A673 (cell line): ENCODE measurements around the gene HRH3.

Experiments
- EZH2 ChIP-seq: fragments of 200-600 bp; sonication (generic); IDR thresholded peaks from 2 replicates; pipeline ENCODE4 v1.6.1; 2017; ENCODE audit warnings: borderline replicate concordance, low read depth, mild to moderate bottlenecking, mixed read lengths, antibody characterized with exemption, low read length; ENCODE audit not compliant: poor library complexity, severe bottlenecking
- TF ChIP-seq, protein P1 (sequence below): fragments of 300-800, 200-600 bp; sonication (generic); conservative IDR thresholded peaks from 2 replicates; pipeline ENCODE4 v1.5.1; 2017; ENCODE audit warnings: low read depth, mild to moderate bottlenecking, antibody characterized with exemption, low read length, moderate library complexity, mixed read lengths

DNA sequence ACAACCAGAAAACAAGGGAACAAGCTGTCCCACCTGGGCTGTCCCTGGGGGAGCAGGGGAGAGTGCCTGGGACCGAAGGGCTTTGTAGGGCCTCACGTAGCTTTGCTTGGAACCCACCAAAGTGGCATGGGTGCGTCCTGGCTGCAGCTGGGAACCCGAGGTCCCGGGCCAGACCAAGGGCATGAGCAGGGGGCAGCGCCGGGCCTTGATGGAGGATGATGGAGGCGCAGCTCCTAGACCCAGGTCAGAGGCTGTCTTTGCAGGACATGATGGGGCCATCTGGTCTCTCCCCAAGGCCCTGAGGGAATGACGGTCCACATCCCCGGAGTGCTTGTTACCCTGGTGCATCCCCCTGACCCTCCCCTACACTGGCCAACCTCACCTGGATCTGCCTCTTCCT is 10.6 kb upstream of the HRH3 start:
- TF ChIP-seq, protein P1, sequence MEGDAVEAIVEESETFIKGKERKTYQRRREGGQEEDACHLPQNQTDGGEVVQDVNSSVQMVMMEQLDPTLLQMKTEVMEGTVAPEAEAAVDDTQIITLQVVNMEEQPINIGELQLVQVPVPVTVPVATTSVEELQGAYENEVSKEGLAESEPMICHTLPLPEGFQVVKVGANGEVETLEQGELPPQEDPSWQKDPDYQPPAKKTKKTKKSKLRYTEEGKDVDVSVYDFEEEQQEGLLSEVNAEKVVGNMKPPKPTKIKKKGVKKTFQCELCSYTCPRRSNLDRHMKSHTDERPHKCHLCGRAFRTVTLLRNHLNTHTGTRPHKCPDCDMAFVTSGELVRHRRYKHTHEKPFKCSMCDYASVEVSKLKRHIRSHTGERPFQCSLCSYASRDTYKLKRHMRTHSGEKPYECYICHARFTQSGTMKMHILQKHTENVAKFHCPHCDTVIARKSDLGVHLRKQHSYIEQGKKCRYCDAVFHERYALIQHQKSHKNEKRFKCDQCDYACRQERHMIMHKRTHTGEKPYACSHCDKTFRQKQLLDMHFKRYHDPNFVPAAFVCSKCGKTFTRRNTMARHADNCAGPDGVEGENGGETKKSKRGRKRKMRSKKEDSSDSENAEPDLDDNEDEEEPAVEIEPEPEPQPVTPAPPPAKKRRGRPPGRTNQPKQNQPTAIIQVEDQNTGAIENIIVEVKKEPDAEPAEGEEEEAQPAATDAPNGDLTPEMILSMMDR = no peak
- no peak for TF ChIP-seq EZH2
